ENCODE data around the gene IGIP.

GRCh38 chr5:140113180-140113698, 12.5 kb upstream of the IGIP start:
- TF ChIP-seq CTCF (IDR thresholded peaks at IDR 0.05; ENCODE audit: low read depth, low read length) (no peak), MYC (IDR thresholded peaks at IDR 0.05; ENCODE audit: low read depth, low read length) (no peak), MAX (IDR thresholded peaks at IDR 0.05; ENCODE audit: low read depth, low read length) (no peak), POLR2A (IDR thresholded peaks at IDR 0.05; ENCODE audit: extremely low read depth, insufficient read length) (no peak)

All from NB4 (cell line).